GM12878 (cell line): ENCODE data around the gene ANKRD53. TPM values are rescaled to one million over a fixed set of nuclear protein-coding genes. Genes with fewer than 3 reads are reported as not detected.

Experiments used
- ATAC-seq: fragments of 200-7000 bp; cut with Tn5 transposase; 3 replicates; pipeline ENCODE4 v1.9.1; 2020; ENCODE audit warnings: mild to moderate bottlenecking, moderate library complexity
- BruUV-seq: library from RNA; stranded (reverse); fragments of 400-500 nt; replicated peaks from 2 replicates; lab custom pipeline; 2021; lab: Mats Ljungman, UMichigan
- CTCF ChIA-PET: fragments of 300-600 bp; sonication (Branson Sonifier 250); formaldehyde crosslinking; extraction: SDS; loops from one replicate; lab custom pipeline; 2021; ENCODE audit warnings: inconsistent platforms; lab: Yijun Ruan, JAX
- POLR2A ChIA-PET: fragments of 350-600 bp; formaldehyde crosslinking; extraction: SDS; loops from one replicate; lab custom pipeline; 2021; ENCODE audit warnings: inconsistent platforms; lab: Charles Lee
- RAD21 ChIA-PET: fragments of 300-600 bp; sonication (Branson Sonifier 250); formaldehyde crosslinking; loops from one replicate; lab custom pipeline; 2023; ENCODE audit warnings: antibody characterized with exemption; ENCODE audit not compliant: unreplicated experiment; lab: Charles Lee
- SMC1A ChIA-PET: fragments of 300-600 bp; sonication (Branson Sonifier 250); formaldehyde crosslinking; loops from one replicate; lab custom pipeline; 2023; ENCODE audit not compliant: unreplicated experiment, uncharacterized antibody; lab: Charles Lee
- DNase-seq: peaks from one replicate; pipeline ENCODE4 v3.0.0-alpha.2; 2011; ENCODE audit warnings: low read depth, low spot score
- FAIRE-seq: peaks from 3 replicates; lab custom pipeline; 2011; peaks lifted over from hg19 to GRCh38; lab: Jason Lieb, UNC
- H2AFZ ChIP-seq: 2 replicates; pipeline ENCODE4 v1.6.0; 2011; ENCODE audit warnings: low read depth, low read length, control low read depth; ENCODE audit not compliant: control insufficient read depth
- H3K27ac ChIP-seq: 2 replicates; pipeline ENCODE4 v1.5.1; 2011; ENCODE audit warnings: control low read depth; ENCODE audit not compliant: control insufficient read depth, insufficient read depth
- H3K27me3 ChIP-seq, 2 experiments: replicated peaks in 1 of 2; 2 replicates each; pipeline versions ENCODE4 v1.6.0 to v1.6.1; 2011; ENCODE audit warnings: low read length in 1 of 2; ENCODE audit not compliant: control insufficient read depth in 2 of 2, insufficient read depth in 2 of 2
- H3K36me3 ChIP-seq, 2 experiments: 2 replicates each; pipeline ENCODE4 v1.5.1; 2011; ENCODE audit warnings: low read length in 1 of 2; ENCODE audit not compliant: control insufficient read depth in 2 of 2, insufficient read depth in 2 of 2
- H3K4me1 ChIP-seq: 2 replicates; pipeline ENCODE4 v1.6.1; 2011; ENCODE audit warnings: mild to moderate bottlenecking, low read length, moderate library complexity, mixed read lengths; ENCODE audit not compliant: control insufficient read depth, insufficient read depth
- H3K4me2 ChIP-seq: 2 replicates; pipeline ENCODE4 v1.6.0; 2011; ENCODE audit warnings: control low read depth; ENCODE audit not compliant: control insufficient read depth, insufficient read depth
- H3K4me3 ChIP-seq: fragments of 200-600 bp; sonication (generic); 2 replicates; pipeline ENCODE4 v1.5.1; 2016
- H3K79me2 ChIP-seq: 2 replicates; pipeline ENCODE4 v1.6.0; 2011; ENCODE audit warnings: low read length; ENCODE audit not compliant: control insufficient read depth, insufficient read depth
- H3K9ac ChIP-seq: 2 replicates; pipeline ENCODE4 v1.8.0; 2011; ENCODE audit warnings: low read length, control low read depth, mixed read lengths; ENCODE audit not compliant: control insufficient read depth, insufficient read depth
- H3K9me3 ChIP-seq: replicated peaks from 3 replicates; pipeline ENCODE4 v1.5.1; 2011; ENCODE audit warnings: mild to moderate bottlenecking, low read length; ENCODE audit not compliant: control insufficient read depth, insufficient read depth
- H4K20me1 ChIP-seq: 2 replicates; pipeline ENCODE4 v1.6.0; 2011; ENCODE audit not compliant: control insufficient read depth, insufficient read depth
- ASH2L ChIP-seq: fragments of 300-600, 200-600 bp; sonication (generic); IDR thresholded peaks from 2 replicates; pipeline ENCODE4 v1.6.1; 2017; ENCODE audit warnings: low read depth, mild to moderate bottlenecking, borderline replicate concordance
- BHLHE40 ChIP-seq, 2 experiments: fragments of 450-650 bp in 1 of 2; IDR thresholded peaks; 2 replicates each; pipeline ENCODE4 v1.6.1; 2011 to 2017; ENCODE audit warnings: low read depth in 2 of 2, borderline replicate concordance in 1 of 2, improper control_type of control experiment in 1 of 2, low read length in 1 of 2, mild to moderate bottlenecking in 1 of 2
- E2F4 ChIP-seq: IDR thresholded peaks from 2 replicates; pipeline ENCODE4 v1.6.1; 2012; ENCODE audit warnings: low read depth, low read length, improper control_type of control experiment
- FOXM1 ChIP-seq: IDR thresholded peaks from 2 replicates; pipeline ENCODE4 v1.6.1; 2012; ENCODE audit warnings: low read depth, mild to moderate bottlenecking, inconsistent platforms, low read length, moderate library complexity
- HDAC2 ChIP-seq: fragments of 200-600 bp; sonication (generic); IDR thresholded peaks from 2 replicates; pipeline ENCODE4 v1.6.1; 2017
- KAT2A ChIP-seq: conservative IDR thresholded peaks from 2 replicates; pipeline ENCODE4 v1.6.1; 2011; ENCODE audit warnings: low read depth, low read length; ENCODE audit not compliant: control insufficient read depth
- KDM1A ChIP-seq: fragments of 200-600 bp; sonication (generic); IDR thresholded peaks from 2 replicates; pipeline ENCODE4 v1.6.1; 2016; ENCODE audit warnings: borderline replicate concordance
- MEF2B ChIP-seq: fragments of 450-650 bp; IDR thresholded peaks from 2 replicates; pipeline ENCODE4 v1.6.1; 2018; ENCODE audit warnings: mild to moderate bottlenecking, moderate library complexity; ENCODE audit not compliant: partially characterized antibody, poor library complexity, severe bottlenecking
- MTA3 ChIP-seq: IDR thresholded peaks from 2 replicates; pipeline ENCODE4 v1.6.1; 2012; ENCODE audit warnings: low read length, inconsistent platforms, borderline replicate concordance
- NFYA ChIP-seq: IDR thresholded peaks from 2 replicates; pipeline ENCODE4 v1.6.1; 2011; ENCODE audit warnings: low read depth, mild to moderate bottlenecking, low read length, improper control_type of control experiment, borderline replicate concordance
- RB1 ChIP-seq: fragments of 450-650 bp; formaldehyde crosslinking; IDR thresholded peaks from 2 replicates; pipeline ENCODE4 v1.6.1; 2017; ENCODE audit warnings: mild to moderate bottlenecking, borderline replicate concordance
- SMC3 ChIP-seq: IDR thresholded peaks from 2 replicates; pipeline ENCODE4 v1.6.1; 2011; ENCODE audit warnings: low read length, improper control_type of control experiment, borderline replicate concordance
- SP1 ChIP-seq: IDR thresholded peaks from one replicate; pipeline ENCODE4 v1.6.1; 2011; ENCODE audit warnings: low read depth, low read length
- SRF ChIP-seq, 2 experiments: IDR thresholded peaks; 2 replicates each; pipeline ENCODE4 v1.6.1; 2011; ENCODE audit warnings: low read depth in 2 of 2, low read length in 2 of 2, mild to moderate bottlenecking in 1 of 2, moderate library complexity in 1 of 2
- ZNF622 ChIP-seq: fragments of 450-650 bp; IDR thresholded peaks from 2 replicates; pipeline ENCODE4 v1.6.1; 2017; ENCODE audit warnings: mild to moderate bottlenecking, inconsistent platforms
- WGBS: methylation state at CpG from one replicate; pipeline ENCODE4 v1.1.6; 2016; ENCODE audit warnings: low lambda C conversion rate; ENCODE audit not compliant: insufficient replicate concordance, insufficient coverage; ENCODE audit errors: missing lambda C conversion rate; 5-methylcytosine and 5-hydroxymethylcytosine counted together
- in situ Hi-C: fragments of 300-500 bp; cut with MboI; formaldehyde crosslinking; loops from 9 replicates; pipeline ENCODE4 v1.14.3; 2018; ENCODE audit warnings: mixed read lengths
- intact Hi-C: fragments of 100-400 bp; cut with micrococcal nuclease; formaldehyde crosslinking; loops from one replicate; pipeline ENCODE4 v1.14.2; 2022; ENCODE audit not compliant: unreplicated experiment
- polyA plus RNA-seq, 11 experiments: library from polyadenylated mRNA; depleted of rRNA in 4 of 11; unstranded in 6 of 11; stranded (reverse) in 5 of 11; fragments of >200 nt; fragmentation: Nextera tagmentation in 4 of 11; fragmentation: Illumina TruSeq in 1 of 11; extraction: Ambion mirVana in 4 of 11; extraction: Trizol in 1 of 11; gene quantifications; 1 replicate in 1 of 11; 2 replicates in 10 of 11; pipeline versions ENCODE4 v1.2.1 to v1.2.3, GENCODE V29; 2011 to 2016; ENCODE audit warnings: inconsistent platforms in 2 of 11, missing spikeins in 2 of 11, low read depth in 1 of 11
- total RNA-seq, 4 experiments: library from RNA; depleted of rRNA in 3 of 4; stranded (reverse); fragments of >200 nt in 3 of 4; fragmentation: Illumina TruSeq in 1 of 4; extraction: Trizol in 1 of 4; gene quantifications; 2 replicates each; pipeline versions ENCODE4 v1.2.1 to v1.2.3, GENCODE V29; 2013 to 2021
- TF ChIP-seq, protein P1 (sequence below): fragments of 450-650 bp; IDR thresholded peaks from 2 replicates; pipeline ENCODE4 v1.6.1; 2014; ENCODE audit warnings: mild to moderate bottlenecking
- TF ChIP-seq, protein P2 (sequence below): fragments of 450-650 bp; IDR thresholded peaks from 2 replicates; pipeline ENCODE4 v1.6.1; 2017; ENCODE audit warnings: borderline replicate concordance

The ANKRD53 gene
- total and polyA plus RNA-seq, 10 of the 15 experiments (the other 5 are each of a cell fraction or from before 2014, with no cell fraction given): 0.04 TPM; not detected in 8

DNA sequence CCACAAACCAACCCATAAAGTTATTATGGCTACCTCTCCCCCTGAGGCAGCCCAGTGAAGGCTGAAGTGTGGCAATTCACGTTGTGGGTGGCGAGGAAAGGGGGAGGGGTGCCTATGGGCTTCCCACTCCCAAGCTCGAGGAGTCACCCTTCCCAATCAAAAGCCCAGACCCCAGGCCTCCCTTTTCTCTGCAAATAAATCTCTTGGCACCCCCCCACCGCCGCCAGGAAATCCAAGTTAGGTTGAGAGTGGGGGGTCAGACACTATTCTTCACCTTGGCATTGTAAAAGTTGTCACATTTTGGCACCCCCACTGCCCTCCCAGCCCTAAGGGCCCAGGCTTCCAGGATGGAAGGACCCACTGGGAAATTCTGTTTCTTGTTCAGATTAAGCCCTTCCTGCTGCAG is 6.9 kb downstream of the ANKRD53 start:
- no peaks in the 10 kb centered on the region for H3K27me3 ChIP-seq
- H3K9ac ChIP-seq: no peak overlapping the region
- ChIA-PET POLR2A (no interaction called here), CTCF (interaction anchor here (0.9 to 2.2 kb wide), 10 partner anchors 8 to 681 kb away, joined by 3 to 18 read pairs (median 4); partner anchors contain the start of gene TEX261), RAD21 (interaction anchor here (1.2 kb wide), 1 partner anchor 16 kb away, joined by 4 read pairs; no protein-coding TSS in a partner anchor), SMC1A (interaction anchor here (1.0 to 1.7 kb wide), 3 partner anchors 16 to 21 kb away, joined by 3 to 5 read pairs (median 4); no protein-coding TSS in a partner anchor)
- H2AFZ ChIP-seq: no peak overlapping the region
- FAIRE-seq: no peak
- no peaks in the 10 kb centered on the region for H3K9me3 ChIP-seq
- no peaks in the 10 kb centered on the region for H3K79me2 ChIP-seq
- WGBS: 89% methylated on average over 5 of the region's 5 CpGs
- no peak for DNase-seq
- in situ Hi-C loops: no loop called here
- no peak for ATAC-seq
- no peaks in the 10 kb centered on the region for H4K20me1 ChIP-seq
- TF ChIP-seq FOXM1 (no peak), HDAC2 (no peak), RB1 (no peak), SRF (IDR thresholded peaks at IDR 0.05; ENCODE audit: low read depth in 2 of 2, low read length in 2 of 2) (no peak), BHLHE40 (IDR thresholded peaks at IDR 0.05; ENCODE audit: borderline replicate concordance in 1 of 2, low read depth in 2 of 2, low read length in 1 of 2) (no peak), E2F4 (no peak), KAT2A (no peak), NFYA (no peak), SMC3 (no peak), MTA3 (no peak), SP1 (no peak), ASH2L (no peak), ZNF622 (no peak), KDM1A (no peak), MEF2B (no peak)
- TF ChIP-seq, protein P1, sequence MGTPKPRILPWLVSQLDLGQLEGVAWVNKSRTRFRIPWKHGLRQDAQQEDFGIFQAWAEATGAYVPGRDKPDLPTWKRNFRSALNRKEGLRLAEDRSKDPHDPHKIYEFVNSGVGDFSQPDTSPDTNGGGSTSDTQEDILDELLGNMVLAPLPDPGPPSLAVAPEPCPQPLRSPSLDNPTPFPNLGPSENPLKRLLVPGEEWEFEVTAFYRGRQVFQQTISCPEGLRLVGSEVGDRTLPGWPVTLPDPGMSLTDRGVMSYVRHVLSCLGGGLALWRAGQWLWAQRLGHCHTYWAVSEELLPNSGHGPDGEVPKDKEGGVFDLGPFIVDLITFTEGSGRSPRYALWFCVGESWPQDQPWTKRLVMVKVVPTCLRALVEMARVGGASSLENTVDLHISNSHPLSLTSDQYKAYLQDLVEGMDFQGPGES: no peak
- TF ChIP-seq, protein P2, sequence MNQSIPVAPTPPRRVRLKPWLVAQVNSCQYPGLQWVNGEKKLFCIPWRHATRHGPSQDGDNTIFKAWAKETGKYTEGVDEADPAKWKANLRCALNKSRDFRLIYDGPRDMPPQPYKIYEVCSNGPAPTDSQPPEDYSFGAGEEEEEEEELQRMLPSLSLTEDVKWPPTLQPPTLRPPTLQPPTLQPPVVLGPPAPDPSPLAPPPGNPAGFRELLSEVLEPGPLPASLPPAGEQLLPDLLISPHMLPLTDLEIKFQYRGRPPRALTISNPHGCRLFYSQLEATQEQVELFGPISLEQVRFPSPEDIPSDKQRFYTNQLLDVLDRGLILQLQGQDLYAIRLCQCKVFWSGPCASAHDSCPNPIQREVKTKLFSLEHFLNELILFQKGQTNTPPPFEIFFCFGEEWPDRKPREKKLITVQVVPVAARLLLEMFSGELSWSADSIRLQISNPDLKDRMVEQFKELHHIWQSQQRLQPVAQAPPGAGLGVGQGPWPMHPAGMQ: no peak
- H3K36me3 ChIP-seq: peaks cover 5 to 20% of the 10 kb centered on the region in 2 experiments
- no peaks in the 10 kb centered on the region for H3K4me1 ChIP-seq
- no TSS peak for BruUV-seq
- no peak overlapping the region for H3K27ac ChIP-seq
- intact Hi-C loops: no loop called here
- no peak overlapping the region for H3K4me3 ChIP-seq
- no peak overlapping the region for H3K4me2 ChIP-seq
